Skin epidermis (tissue), 12 donors: ENCODE data around the gene GTF3C5.
"Not testable (repeated sequence)": the region's sequence is repeated elsewhere in the genome, so short reads cannot be mapped to it uniquely, and the experiment has no call there.

Source experiments
- H3K27ac ChIP-seq, 21 experiments: fragments of 200-600 bp; sonication (generic) in 11 of 21; one replicate each; pipeline ENCODE4 v1.5.0; 2020; ENCODE audit warnings: mild to moderate bottlenecking in 3 of 21, inconsistent platforms in 2 of 21, moderate library complexity in 2 of 21
- H3K4me3 ChIP-seq, 7 experiments: fragments of 200-600 bp; sonication (generic) in 2 of 7; one replicate each; pipeline ENCODE4 v1.5.0; 2020; ENCODE audit warnings: inconsistent platforms in 2 of 7, mild to moderate bottlenecking in 2 of 7, moderate library complexity in 1 of 7

GTF3C5 gene

GRCh38 chr9:133050781-133051180, 20.0 kb downstream of the GTF3C5 start:
- H3K4me3 ChIP-seq = no peak overlapping the region
- H3K27ac ChIP-seq = no peak overlapping the region

DNA sequence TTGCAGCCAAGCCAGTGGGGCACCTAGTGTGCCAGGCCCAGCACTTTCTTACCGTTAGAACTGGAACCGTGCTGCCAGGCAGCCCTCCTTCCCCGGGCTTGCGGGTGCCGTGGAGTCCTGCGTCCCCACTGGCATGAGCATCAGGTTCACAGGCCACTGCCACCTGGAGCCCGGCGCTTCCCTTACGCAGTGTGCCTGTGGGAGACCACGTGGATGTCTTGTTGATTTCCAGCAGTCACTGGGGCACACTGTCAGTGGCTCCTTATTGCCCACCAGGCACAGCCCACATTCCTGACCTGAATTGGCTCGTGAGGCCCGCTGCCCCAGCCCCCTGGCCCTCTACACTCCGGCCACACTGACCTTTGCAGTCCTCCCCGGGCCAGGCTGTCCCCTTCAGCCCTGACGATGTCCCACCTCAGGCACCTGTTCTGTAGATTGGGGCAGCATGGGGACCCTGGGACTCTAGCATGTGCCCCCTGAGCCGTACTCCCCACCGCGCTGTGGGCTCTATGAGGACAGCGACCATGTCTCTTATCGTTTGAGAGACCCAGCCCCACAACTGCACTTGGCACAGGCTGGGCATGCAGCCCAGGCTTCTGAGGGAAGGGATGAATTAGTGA, 20.6 kb downstream of the GTF3C5 start:
- no peak overlapping the region for H3K4me3 ChIP-seq
- no peak overlapping the region for H3K27ac ChIP-seq

- Histone ChIP-seq H3K4me3 (no peak overlapping the region), H3K27ac (no peak overlapping the region)
These were observed 21.3 kb downstream of the GTF3C5 start for GRCh38 chr9:133051966-133052539.

DNA sequence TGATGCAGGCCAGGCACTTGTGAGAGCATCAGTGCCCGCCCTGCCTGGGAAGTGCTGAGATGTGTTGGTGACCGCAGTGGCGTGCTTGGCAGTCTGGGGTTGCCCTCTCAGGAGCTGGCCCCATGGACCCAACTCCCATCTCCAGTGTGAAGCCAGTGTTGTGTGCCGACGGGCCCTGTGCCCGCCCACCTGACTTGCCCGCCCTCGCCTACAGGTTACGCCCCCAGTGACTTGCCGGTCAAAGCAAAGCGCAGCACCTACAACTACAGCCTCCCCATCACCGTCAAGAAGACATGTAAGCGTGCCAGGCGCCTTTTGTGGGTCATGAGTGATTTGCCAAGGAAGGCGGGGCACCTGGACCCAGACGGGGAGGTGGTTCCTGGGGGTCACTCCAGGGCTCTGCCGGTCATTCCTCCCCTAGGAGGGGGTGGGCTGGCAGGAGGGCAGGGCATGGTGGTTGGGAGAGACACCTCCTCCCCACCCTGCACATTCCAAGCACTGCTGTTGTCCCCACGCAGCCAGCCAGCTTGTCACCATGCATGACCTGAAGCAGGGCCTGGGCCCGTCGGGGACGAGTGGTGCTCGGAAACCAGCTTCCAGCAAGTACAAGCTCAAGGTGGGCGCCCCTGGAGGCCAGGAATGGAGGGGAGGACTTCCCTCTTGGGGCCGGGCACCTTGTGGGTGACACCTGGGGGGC, 23.5 kb downstream of the GTF3C5 start:
- H3K27ac ChIP-seq = no peak overlapping the region
- no peak overlapping the region for H3K4me3 ChIP-seq

GRCh38 chr9:133054966-133055365, 24.2 kb downstream of the GTF3C5 start:
- H3K27ac ChIP-seq = no peak overlapping the region
- no peak overlapping the region for H3K4me3 ChIP-seq

- H3K27ac ChIP-seq = peak overlapping the region in 1 of 21 experiments; percentile 2
- H3K4me3 ChIP-seq = no peak overlapping the region
These were observed 25.1 kb downstream of the GTF3C5 start for GRCh38 chr9:133055788-133056420.

- peak overlapping the region in 3 of 21 experiments; percentile 17 to 35 (median 35) for H3K27ac ChIP-seq
These were observed 25.7 kb downstream of the GTF3C5 start for GRCh38 chr9:133056533-133056932.

DNA sequence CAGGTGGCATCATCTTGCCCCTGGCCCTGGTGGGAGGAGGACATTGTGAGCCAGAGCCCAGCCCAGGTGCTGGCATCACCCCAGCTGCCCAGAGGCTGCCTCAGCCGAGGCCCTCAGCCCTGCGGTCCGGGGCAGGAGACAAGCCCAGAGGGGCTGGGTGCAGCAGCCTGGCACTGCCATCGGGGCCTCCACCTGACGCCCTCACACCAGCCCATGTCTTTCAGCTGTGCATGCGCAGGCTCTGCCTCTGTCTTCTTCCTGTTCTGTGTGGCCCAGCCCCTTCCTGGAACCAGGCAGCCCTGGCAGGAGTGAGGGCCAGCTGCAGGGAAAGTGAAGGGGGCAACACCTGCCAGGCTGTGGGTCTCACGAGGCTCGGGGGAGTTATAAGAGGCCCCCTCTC, 26.2 kb downstream of the GTF3C5 start:
- Histone ChIP-seq H3K27ac (peak overlapping the region in 4 of 21 experiments; percentile 14 to 35 (median 26)), H3K4me3 (no peak overlapping the region)

More at GRCh38 chr9:133056533-133056932, 25.7 kb downstream of the GTF3C5 start:
- no peak overlapping the region for H3K4me3 ChIP-seq

DNA sequence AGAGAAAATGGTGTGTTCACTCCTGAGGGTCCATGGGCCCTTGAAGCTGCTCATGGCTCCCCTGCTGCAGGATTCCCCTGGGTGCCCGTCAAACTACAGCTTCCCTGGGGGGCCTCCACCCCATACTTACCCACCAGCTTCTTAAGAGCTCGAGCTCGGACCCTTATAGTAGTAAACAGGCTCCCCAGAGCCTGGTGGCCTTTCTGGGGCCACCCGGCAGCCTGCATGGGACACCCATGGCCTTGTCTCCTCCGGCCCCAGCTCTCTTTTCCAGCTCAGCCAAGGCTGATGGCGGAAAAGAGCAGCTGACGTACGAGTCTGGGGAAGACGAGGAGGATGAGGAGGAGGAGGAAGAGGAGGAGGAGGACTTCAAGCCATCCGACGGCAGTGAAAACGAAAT, 26.8 kb downstream of the GTF3C5 start:
- H3K27ac ChIP-seq = peak overlapping the region in 5 of 21 experiments; percentile 14 to 35 (median 17)
- no peak overlapping the region for H3K4me3 ChIP-seq

DNA sequence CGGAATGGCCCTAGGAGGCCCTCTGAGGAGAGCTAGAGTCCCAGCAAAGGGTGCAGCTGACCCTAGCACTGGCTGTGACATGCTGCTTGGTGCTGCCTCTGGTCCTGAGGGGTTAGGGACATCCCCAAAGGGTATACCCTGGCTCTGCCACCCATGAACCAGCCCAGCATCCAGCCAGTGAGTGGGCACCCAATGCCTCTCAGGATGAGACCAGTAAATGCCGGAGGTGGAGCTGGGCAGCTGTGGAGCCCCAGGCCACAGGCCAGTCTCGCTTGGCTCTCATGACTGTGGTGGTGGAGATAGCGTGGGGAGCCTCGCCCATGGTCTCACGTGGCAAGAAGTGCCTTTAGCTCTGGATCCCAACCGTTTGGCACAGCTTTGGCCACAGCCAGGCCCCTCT, 27.3 kb downstream of the GTF3C5 start:
- Histone ChIP-seq H3K4me3 (no peak overlapping the region), H3K27ac (peak overlapping the region in 1 of 21 experiments; percentile 17)

- Histone ChIP-seq H3K4me3 (no peak overlapping the region), H3K27ac (no peak overlapping the region)
These were observed 27.9 kb downstream of the GTF3C5 start for GRCh38 chr9:133058550-133059320.

DNA sequence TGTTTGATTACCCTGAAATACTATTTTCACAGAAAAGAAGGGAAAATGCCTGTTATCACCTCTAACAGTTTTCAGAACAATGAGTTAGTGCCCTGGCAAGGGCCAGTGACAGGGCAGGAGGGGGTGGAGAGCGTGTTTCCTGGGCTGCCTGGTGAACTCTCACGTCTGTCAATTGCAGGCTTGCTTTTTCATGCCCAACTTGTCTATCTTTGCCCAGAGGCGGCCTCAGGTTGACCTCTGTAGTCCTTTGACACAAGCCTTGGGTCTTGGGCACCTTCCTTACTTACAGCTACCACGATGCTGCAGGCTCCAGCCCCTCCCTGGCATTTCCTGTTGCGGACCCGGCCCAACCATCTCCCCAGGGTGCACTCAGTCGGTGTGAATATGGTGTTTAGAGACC, 28.8 kb downstream of the GTF3C5 start:
- Histone ChIP-seq H3K27ac (no peak overlapping the region), H3K4me3 (no peak overlapping the region)

- Histone ChIP-seq H3K4me3 (no peak overlapping the region), H3K27ac (no peak overlapping the region)
These were observed 29.6 kb downstream of the GTF3C5 start for GRCh38 chr9:133060417-133060841.

- H3K4me3 ChIP-seq = not testable (repeated sequence)
- H3K27ac ChIP-seq = peak overlapping the region in 5 of 21 experiments; percentile 3 to 35 (median 18)
These were observed 30.4 kb downstream of the GTF3C5 start for GRCh38 chr9:133061019-133061763.

DNA sequence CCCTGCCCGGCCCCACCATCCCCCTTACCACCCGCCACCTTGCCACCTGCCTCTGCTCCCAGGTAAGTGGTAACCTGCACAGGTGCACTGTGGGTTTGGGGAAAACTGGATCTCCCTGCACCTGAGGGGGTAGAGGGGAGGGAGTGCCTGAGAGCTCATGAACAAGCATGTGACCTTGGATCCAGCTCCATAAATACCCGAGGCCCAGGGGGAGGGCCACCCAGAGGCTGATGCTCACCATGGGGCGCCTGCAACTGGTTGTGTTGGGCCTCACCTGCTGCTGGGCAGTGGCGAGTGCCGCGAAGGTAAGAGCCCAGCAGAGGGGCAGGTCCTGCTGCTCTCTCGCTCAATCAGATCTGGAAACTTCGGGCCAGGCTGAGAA, 31.0 kb downstream of the GTF3C5 start, which contains the start of gene CEL:
TSS of gene CEL (plus strand) at position 218 of the 382 bp plus-strand sequence. CDS start at position 240, 22 bp downstream.
- H3K27ac ChIP-seq = peak within 1 kb of the TSS in 5 of 21 experiments; percentile 3 to 35 (median 18)
- H3K4me3 ChIP-seq = not testable (repeated sequence)

- not testable (repeated sequence) for H3K4me3 ChIP-seq, H3K27ac ChIP-seq
These were observed 31.8 kb downstream of the GTF3C5 start for GRCh38 chr9:133062569-133062968.

DNA sequence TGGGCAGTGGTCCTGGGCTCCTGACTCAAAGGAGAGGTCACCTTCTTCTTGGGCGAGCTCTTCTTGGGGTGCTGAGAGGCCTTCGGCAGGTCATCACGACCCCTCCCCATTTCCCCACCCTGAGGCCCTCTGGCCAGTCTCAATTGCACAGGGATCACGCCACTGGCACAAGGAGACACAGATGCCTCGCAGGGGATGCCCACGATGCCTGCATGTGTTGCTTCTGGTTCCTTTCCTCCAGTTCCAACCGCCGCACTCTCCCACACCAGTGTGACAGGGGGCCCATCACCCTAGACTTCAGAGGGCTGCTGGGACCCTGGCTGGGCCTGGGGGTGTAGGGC, 32.3 kb downstream of the GTF3C5 start:
- H3K4me3 ChIP-seq = no peak overlapping the region
- no peak overlapping the region for H3K27ac ChIP-seq

DNA sequence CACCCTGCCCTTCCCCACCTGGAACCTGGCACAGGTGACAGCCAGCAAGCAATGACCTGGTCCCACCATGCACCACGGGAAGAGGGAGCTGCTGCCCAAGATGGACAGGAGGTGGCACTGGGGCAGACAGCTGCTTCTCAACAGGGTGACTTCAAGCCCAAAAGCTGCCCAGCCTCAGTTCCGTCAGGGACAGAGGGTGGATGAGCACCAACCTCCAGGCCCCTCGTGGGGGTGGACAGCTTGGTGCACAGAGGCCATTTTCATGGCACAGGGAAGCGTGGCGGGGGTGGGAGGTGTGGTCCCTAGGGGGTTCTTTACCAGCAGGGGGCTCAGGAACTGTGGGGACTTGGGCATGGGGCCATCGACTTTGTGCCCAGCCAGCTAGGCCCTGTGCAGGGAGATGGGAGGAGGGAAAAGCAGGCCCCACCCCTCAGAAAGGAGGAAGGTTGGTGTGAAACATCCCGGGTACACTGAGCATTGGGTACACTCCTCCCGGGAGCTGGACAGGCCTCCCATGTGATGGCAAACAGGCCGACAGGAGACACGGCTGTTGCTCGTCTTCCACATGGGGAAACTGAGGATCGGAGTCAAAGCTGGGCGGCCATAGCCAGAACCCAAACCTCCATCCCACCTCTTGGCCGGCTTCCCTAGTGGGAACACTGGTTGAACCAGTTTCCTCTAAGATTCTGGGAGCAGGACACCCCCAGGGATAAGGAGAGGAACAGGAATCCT, 32.9 kb downstream of the GTF3C5 start:
- H3K27ac ChIP-seq = no peak overlapping the region
- H3K4me3 ChIP-seq = no peak overlapping the region
